ENCODE measurements around the gene GRAMD4. TPM values are rescaled to one million over a fixed set of nuclear protein-coding genes. Genes with fewer than 3 reads are reported as not detected.

The GRAMD4 gene
- total RNA-seq, 1 donor from 2014 or later, result 24.9 TPM

DNA sequence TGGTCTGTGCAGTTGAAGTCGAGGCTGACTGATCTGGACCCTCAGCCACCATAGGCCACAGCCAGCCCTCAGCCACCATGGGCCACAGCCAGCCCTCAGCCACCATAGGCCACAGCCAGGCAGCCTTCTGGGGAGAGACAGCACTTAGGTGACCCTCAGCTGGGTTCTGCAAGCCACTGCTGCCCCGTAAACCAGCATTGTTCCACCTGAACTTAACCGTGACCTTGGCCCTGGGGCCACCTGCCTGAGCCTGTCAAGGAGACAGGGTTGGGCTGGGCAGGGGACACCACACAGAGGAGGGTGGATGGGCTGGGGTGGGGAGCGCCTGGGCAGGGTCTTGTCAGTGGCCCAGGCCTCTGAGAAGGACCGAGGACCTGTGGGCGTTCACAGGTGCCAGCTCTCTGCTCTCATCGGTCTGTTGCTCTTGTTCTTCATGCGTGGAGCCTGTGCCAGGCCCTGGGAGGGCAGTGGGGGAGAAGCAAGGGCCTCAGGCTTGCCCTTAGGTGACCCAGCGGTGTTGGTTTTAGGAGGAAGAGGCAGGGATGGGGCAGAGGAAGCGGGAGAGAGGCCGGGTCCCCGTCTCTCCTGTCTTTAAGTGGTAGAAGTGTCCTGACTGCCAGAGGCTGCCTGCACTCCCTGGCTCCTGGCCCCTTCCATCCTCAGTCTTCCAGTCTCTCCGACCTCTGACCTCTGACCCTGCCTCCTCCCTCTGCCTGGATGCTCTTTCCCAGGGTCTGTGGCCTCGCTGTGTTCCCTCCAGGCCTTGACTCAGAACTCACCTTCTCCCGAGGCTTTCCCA lies 36.9 kb downstream of the GRAMD4 start:
- DNase-seq, result no peak

DNA sequence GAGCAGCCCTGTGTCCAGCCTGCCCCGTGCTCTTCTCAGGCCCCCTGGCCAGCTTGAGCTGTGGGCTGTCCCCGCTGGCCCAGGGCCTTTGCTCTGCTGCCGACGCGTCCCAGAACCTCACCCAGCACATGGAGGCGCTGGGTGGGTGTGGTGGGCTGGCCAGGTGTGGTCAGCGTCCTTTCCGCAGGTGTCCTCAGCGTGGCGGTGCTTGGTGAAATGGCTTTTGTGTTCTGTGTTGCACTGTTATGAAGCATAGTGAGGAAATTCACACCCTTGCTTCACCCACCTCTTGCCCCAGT lies 37.4 kb downstream of the GRAMD4 start:
- no peak for DNase-seq

DNA sequence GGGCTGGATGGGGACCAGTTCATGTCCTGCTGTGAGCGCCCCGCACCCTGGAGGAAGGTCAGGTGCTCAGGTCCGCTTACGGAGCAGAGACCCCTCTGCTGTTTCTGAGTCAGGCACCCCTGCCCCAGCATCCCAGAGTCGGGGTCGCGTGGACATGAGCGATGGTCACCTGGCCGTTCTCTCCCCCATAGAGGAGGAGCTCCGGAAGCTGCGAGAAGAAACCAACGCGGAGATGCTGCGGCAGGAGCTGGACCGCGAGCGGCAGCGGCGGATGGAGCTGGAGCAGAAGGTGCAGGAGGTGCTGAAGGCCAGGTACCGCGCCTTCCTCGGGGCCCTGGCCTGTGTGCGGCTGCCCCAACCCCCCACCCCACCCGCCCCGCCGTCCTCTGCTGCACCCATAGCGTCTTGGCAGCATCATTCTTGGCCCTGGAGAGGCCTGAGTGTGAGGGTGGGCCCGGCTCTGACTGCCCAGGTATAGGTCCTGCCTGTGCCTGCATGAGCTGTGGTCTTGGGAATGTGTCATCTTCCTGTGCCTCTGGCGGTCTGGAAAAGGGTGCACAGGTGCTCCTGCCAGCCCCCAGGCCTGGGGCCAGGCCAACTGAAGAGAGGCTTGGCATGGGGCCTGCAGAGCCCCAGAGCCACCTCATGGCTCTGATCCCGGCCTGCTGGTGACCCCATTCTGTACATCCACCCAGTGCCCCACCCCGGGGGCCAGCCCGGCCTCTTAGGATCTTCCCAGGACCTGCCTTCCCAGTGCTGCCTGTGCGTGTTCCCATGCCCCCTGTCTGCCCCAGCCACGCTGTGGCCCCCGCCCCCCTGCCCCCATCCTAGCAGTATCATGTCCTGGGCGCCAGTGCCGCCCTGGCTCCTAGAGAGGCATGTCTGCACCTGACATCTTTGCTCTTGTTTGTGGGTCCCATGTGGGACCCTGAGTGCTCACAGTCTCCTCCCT lies 38.1 kb downstream of the GRAMD4 start:
- DNase-seq, result no peak

DNA sequence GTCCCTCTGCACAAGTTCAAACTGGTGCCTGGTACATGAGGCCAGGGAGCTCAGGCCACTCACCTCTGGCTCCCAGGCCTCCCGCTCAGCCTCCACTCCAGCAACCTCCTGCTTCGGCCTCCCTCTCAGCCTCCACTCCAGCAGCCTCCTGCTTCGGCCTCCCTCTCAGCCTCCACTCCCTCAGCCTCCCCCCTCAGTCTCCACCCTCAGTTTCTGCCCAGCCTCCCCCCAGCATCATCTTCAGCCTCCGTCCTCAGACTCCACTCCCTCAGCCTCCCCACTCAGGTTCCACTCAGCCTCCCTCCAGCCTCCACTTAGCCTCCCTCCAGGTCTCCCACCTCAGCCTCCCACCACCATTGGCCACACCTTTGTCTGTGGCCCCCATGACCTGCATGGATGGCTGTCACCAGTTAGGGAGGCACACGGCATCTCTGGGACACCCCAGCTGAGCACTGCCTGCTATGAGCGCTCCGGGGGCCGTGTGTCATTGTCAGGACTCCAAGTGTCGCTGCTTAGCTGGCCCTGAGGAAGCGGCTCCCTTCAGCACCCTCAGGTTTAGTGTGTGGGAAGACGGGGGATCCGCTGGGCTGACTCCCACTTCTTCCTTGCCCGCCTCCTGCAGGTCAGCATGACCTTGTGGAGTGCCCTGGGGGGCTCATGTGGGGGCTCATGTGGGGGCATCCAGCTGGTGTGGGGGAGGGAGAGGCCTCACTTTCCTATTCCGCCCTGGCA lies 39.0 kb downstream of the GRAMD4 start:
- no peak for DNase-seq

DNA sequence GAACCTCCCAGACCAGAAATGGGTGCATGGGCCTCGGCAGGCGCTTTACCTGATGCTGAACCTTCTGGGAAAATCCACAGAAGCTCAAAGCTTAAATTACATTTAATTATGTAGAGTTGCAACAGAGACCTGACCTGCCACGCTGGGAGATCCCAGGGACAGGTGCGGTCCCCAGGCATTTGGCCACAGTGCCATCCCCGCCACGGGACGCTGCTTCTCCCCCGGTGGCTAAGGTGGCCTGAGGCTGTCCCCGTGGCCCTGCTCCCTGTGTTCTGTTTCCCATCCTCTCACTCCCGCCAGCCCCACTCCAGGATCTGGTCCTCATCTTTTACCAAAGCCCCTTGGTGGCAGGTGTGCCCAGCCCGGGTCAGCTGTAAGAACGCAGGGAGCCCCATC lies 39.6 kb downstream of the GRAMD4 start:
- DNase-seq, result no peak

DNA sequence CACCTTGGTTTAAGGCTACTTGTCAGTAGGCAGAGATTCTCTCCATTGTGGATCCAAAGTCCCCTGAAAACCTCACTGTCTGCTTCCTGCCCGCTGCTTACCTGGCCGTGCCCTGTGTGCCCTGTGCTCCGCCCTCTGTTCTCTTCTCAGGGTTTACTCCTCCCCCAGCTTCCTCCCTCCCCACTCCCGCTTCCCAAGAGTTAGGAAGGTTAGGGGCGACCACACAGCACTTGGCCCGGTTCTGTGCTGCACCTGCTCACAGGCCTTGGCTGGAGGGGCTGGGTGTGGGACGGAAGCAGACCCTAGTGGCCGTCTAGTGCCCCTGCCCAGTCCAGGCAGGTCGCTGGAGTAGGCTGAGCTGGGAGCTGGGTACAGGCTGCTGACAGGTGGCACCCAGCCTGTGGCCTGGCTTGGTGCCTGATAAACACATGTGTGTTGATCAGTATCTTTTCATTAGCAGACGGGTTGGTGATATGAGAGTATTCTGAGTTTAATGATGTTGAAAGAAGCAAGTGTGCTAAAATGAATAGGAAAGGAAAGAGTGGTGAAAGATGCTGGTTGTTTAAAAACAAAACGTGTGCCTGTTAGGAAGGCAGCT lies 40.5 kb downstream of the GRAMD4 start:
- no peak for DNase-seq

DNA sequence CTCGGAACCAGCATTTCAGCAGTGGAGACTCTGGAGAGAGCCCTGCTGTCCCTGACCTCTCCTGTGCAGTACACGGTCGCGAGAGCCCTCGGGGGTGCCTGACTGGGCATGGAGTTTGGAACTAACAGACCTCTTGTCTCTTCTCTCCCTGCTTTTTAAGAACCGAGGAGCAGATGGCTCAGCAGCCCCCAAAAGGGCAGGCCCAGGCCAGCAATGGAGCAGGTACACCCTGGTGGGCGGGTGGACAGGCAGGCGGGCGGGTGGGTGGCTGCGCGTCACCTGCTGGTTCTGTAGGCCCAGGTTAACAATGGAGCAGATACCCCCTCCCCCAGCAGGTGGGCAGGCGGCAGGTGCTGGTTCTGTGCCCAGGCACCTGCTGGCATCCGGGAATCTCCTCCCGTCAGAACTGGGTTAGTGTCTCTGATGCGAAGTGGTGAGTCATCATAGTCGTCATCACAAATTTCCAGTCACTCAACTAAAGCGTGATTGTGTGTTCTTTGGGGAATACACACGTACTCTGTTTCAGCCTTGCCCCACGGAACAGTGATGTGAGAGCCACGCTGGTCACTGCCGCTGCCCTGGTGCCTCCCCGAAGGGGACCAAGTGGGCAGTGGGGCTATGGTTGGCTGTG lies 41.1 kb downstream of the GRAMD4 start:
- no peak for DNase-seq

DNA sequence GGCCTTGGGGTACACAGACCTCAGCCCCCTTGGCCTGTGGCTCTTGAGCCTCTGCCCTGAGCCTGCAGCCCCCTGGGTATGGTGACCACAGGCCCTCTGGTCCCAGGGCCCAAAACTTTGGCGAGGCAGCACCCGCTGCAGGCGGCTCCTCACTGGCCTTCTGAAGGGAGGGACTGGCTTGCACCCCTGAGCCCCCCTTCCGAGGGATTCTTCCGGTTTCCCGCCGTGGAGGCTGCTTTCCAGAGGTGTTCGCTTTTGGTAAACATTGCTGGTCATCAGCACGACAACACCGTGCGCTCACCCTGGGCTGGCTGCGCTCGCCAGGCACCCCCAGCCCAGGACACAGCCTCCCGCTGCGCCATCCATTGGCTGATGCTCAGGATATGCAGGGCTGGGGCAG lies 42.0 kb downstream of the GRAMD4 start:
- DNase-seq, result no peak

DNA sequence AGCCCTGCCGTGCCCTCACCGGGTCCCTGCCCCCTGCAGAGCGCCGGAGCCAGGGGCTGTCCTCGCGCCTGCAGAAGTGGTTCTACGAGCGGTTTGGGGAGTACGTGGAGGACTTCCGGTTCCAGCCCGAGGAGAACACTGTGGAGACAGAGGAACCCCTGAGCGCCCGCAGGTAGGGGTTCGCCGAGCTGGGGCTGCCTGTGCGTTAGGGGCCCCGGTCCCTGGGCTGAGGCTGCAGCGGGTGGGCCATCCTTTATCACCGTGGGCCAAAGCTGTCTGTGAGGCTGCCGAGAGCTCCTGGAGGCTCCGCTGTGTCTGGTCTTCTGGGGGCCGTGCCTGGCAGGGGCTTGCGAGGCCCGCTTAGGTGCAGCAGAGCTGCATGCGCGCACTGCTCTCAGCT lies 42.8 kb downstream of the GRAMD4 start:
- no peak for DNase-seq

DNA sequence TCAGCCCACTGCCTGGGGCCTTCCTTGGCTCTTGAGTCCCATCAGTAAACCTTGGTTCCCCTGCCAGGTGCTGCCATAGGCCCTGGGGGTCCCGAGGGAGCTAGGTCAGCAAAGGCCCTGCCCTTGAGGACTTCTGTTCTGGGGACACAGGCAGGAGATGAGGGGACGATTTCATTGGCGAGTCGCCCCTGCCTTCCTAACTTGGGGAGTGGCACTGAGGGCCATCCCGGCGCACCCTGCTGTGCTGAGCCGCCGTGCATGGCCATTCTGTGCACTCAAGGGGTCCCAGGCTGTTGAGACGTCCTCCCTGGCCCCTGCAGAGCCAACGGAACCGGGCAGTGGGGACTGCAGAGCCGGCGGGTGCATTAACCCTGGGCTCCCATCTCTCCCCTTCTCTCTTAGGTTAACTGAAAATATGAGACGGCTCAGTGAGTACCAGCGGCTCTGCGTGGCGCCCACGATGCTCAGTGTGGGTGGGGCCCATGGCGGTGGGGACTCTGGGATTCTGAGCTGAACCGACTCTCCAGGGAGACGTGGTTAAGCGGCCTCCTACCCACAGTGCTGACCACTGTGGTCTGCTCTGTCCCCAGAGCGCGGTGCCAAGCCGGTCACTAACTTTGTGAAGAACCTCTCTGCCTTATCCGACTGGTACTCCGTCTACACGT lies 43.4 kb downstream of the GRAMD4 start:
- DNase-seq, result no peak

DNA sequence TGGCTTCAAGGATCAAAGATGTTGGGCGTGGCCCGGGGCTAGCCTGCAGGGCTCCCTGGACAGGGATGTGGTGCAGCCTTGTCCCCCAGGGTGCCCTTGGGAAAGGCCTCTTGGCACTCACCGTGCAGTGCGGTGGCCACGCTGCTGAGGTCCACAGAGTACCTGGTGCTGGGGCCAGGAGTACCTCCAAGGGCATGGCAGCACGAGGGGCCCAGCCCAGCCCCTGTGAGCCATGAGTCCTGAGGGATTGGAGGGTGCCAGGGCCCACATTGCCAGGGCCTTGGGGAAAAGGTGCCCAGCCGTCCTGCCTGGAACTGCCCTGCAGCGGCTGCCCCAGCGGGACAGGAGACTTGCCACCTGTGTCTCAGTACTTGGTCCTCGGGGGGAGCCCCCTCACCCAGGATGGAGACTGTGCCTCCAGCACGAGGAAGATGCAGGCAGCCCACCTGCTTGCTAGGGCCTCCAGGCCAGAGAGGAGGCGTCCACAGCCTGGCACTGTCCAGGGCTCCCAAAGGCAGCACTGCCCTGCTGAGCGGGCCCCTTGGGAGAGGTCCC lies 44.2 kb downstream of the GRAMD4 start:
- no peak for DNase-seq

DNA sequence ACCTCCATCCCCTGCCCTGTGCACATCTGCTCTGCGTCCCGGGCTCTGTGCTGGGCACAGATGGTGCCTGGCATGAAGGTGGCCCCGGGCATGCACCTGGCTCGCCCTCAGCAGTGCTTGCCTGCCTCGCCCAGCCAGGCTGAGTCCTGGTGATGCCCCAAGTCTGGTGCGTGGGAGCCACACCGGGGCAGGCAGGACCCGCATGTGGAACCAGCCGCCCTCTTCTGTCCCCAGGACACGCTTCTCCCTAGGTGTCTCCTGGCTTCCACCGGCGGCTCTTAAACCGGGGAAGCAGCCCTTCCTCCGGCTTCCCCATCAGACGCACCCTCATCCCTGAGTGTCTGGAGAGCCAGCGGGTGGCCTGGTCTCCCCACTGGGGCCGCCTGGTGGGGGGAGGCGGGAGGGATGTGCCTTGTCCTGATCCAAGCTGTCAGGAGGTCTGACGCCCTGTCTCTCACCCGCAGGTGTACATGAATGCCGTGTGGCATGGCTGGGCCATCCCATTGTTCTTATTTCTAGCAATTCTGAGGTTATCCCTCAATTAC lies 45.0 kb downstream of the GRAMD4 start:
- no peak for DNase-seq

DNA sequence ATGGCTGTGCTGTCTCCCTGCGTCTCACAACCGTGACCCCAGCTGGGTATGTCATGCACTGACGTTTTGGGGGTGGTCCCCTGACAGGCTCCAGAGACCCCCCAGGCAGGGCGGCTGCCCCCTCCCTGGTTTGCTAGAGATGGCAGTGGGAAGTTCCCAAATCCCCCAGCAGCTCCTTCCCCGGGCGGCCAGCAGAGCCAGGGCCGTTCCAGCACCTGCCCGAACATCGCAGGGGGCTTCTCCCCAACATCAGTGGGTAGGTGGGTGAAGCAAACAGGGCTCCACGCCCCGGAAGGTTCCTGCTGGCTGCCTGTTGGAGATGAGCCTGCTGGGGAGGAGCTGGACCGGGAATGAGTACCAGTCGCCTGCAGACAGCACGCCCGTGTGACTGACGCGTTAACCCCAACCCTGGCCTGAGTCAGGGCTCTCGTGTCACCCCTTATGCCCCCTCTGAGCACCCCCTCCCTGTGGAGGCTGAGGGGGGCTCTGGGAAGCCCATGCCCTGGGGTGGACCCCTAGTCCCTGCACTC lies 45.6 kb downstream of the GRAMD4 start:
- DNase-seq, result no peak

DNA sequence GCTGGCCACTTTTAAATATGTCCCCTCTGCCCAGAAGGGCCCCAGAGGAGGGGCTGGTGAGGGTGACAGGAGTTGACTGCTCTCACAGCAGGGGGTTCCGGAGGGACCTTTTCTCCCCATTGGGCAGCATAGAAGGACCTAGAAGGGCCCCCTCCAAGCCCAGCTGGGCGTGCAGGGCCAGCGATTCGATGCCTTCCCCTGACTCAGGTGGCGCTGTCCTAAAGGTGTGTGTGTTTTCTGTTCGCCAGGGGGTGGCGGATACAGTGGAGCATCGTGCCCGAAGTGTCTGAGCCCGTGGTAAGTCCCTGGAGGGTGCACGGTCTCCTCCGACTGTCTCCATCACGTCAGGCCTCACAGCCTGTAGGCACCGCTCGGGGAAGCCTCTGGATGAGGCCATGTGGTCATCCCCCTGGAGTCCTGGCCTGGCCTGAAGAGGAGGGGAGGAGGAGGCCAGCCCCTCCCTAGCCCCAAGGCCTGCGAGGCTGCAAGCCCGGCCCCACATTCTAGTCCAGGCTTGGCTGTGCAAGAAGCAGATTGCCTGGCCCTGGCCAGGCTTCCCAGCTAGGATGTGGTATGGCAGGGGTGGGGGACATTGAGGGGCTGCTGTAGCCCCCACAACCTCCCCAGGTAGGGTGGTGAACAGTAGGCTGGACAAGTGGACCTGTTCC lies 46.5 kb downstream of the GRAMD4 start:
- DNase-seq, result no peak

DNA sequence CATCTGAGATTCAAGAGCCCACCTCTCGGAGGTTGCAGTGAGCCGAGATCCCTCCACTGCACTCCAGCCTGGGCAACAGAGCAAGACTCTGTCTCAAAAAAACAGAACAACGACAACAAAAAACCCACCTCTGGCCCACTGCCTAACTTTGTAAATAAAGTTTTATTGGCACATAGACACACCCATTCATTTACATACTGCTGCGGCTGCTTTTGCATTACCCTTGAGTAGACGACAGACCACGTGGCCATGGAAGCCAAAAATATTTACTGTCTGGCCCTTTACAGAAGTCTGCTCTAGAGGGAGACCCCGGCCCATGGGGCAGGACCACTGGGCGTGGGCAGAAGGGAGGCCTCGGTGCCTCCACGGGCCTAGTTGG lies 47.0 kb downstream of the GRAMD4 start:
- DNase-seq, result no peak

DNA sequence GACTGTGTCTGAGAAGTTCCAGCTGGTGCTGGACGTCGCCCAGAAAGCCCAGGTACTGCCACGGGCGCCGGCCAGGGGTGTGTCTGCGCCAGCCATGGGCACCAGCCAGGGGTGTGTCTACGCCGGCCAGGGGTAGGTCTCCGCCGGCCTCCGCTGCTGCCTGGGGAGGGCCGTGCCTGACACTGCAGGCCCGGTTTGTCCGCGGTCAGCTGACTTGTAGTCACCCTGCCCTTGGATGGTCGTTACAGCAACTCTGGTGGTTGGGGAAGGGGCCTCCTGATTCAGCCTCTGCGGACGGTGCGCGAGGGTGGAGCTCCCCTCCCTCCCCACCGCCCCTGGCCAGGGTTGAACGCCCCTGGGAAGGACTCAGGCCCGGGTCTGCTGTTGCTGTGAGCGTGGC lies 47.9 kb downstream of the GRAMD4 start:
- no peak for DNase-seq

DNA sequence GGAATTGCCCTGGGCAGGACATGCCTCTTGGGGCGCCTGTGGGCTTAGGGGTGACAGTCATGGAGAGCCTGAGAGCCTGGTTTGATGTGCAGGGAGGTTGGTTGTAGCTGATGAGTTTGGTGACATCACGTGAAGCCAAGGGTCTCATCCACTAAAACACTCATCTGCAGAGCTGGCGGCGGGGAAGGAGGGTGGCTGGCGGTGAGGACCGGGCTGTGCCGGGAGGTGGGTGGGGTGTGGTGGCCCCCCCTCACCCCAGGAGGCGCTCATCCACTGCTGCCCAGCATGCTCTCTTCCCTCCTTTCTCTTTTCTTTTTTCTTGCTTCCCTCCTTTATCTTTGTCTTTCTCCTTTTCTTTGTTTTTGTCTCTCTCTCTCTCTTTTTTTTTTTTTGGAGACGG lies 49.0 kb downstream of the GRAMD4 start:
- no peak for DNase-seq

DNA sequence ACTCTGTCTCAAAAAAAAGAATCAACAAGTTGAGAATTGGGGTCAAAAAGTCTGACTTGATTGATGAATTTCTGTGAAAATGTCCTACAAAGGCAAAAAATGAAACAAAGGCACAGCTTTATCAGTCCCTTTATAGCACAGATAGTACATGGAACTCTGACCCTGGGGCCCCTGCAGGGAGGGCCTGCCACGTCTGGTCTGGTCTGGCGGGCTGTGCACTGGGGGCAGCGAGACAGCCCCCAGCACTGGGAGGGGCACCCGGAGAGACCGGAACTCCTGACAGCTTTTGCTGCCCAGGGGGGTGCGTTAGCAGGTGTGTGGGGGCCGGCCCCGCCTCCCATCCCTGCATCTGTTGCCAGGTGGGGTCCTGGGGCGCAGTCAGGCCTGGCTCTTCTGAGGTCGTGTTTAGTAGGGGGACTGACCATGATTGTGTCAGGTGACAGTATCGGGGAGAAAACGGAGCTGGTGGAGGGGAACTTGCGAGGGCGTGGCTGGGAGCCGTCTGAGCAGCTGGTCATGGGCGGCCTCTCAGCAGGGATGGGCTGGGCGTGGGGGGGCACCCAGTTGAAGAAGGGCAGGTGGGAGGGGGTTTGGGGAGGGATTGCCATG lies 51.7 kb downstream of the GRAMD4 start:
- DNase-seq, result no peak

DNA sequence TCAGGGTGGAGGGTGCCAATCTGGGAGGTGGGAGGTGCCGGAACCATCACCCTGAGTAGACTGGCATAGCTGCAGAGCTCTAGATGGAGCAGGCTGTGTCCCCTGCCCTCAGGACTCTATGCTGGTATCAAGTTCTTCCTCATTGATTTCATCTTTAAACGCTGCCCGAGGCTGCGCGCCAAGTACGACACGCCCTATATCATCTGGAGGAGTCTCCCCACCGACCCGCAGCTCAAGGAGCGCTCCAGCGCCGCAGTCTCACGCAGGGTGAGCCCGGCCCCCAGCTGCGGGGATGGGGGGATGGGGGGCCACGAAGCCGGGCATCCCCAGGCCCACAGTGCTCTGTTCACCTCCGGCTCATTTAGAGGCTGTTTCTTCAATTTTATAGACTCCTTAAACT lies 52.5 kb downstream of the GRAMD4 start:
- DNase-seq, result peak; percentile 31

DNA sequence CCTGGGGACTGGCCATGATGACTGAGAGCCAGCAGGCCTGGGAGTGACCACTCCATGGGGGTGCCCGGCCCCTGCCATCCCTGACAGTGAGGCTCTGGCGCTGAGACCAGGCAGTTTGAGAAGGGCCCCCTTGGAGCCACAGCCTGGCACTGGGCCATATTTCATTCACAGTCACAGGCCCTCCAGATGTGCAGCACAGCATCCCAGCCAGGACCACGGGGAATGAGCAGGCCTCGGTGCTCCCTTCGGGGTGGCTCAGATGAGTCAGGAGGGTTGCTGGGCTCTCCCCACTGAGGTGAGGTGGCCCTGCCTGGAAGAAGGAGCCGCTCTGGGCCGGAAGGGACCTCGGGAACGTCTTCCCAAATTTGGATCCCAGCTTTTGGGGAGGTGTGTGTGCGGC lies 53.0 kb downstream of the GRAMD4 start:
- no peak for DNase-seq

All from skin of body (tissue), 2 donors.